ENCODE measurements around the gene TUFM.
A peak's percentile ranks its signal among the peaks of the same experiment; 100 is the strongest.
"Not testable (repeated sequence)": the region's sequence is repeated elsewhere in the genome, so short reads cannot be mapped to it uniquely, and the experiment has no call there.

Gene TUFM

DNA sequence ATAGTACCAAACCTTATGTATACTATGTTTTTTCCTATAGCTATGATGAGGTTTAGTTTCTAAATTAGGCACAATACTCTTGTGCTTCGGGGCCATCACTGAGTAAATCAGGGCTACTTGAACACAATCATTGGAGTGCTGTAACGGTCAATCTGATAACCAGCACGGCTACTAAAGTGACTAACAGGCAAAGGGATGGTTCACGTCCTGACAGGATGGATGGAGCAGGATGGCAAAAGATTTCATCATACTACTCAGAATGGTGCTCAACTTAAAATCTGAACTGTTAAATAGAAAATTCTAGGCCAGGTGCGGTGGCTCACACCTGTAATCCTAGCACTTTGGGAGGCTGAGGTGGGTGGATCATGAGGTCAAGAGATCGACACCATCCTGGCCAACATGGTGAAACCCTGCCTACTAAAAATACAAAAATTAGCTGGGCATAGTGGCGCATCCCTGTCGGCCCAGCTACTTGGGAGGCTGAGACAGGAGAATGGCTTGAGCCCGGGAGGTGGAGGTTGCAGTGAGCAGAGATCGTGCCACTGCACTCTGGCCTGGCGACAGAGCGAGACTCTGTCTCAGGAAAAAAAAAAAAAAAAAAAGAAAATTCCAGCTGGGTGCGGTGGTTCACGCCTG, 7.0 kb downstream of the TUFM start:
- DNase-seq (ENCODE audit: low read depth in 2 of 2), result no peak

DNA sequence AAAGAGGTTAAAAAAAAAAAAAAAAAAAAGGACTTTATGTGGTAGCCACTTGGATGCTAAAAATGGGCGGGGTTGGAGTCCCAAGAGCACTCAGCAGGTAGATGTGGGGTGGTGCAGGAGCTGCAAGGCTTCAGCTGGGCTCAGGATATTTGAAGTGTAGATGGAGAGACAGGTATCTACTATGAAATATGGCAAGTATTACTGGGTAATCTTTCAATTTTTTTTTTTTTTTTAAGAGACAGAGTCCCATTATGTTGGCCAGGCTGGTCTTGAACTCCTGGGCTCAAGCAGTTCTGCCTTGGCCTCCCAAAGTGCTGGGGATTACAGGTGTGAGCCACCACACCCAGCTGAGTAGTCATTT, 7.6 kb downstream of the TUFM start:
- no peak for DNase-seq (ENCODE audit: low read depth in 2 of 2)

DNA sequence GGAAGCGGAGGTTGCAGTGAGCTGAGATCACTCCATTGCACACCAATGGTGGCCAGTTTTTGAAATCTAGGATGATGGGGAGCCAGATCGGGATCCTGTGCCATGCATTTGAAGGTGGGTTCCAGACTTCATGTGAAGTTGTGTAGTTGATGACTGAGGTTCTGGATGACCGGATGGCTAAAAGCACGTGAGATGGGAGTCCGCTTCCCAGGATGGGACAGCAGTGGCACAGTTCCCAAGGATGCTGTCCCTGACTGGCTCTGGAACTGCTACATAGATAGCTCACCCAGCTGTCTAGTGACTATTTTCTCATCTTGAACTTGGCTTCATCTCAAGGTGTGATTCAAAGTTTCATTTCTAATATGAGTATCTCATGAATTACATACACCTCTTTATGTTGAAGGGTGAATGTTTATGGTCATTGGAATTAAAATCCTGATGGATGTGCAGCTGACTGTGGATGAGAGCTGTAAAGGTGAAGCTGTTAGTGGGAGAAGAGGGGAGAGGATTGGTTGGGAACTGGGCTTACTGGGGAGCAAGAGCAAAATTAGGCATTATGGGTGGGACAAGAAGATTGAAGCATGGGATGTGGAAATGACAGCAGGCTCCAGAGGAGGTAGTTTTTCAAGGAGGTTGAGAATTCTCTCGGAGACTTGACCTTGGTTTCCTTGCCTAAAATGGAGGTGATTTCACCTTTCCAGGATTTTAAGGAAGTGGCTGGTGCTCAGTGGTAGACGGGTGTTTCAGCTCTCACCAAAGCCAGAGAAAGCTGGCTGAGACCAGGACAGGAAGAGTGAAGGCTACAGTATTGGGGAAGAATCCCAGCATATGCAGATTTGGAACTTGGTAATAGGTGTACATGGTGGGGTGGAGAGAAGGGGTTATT, 8.2 kb downstream of the TUFM start:
- no peak for DNase-seq (ENCODE audit: low read depth in 2 of 2)

GRCh38 chr16:28836761-28837064, 9.4 kb downstream of the TUFM start:
- DNase-seq (ENCODE audit: low read depth in 2 of 2), result no peak

DNA sequence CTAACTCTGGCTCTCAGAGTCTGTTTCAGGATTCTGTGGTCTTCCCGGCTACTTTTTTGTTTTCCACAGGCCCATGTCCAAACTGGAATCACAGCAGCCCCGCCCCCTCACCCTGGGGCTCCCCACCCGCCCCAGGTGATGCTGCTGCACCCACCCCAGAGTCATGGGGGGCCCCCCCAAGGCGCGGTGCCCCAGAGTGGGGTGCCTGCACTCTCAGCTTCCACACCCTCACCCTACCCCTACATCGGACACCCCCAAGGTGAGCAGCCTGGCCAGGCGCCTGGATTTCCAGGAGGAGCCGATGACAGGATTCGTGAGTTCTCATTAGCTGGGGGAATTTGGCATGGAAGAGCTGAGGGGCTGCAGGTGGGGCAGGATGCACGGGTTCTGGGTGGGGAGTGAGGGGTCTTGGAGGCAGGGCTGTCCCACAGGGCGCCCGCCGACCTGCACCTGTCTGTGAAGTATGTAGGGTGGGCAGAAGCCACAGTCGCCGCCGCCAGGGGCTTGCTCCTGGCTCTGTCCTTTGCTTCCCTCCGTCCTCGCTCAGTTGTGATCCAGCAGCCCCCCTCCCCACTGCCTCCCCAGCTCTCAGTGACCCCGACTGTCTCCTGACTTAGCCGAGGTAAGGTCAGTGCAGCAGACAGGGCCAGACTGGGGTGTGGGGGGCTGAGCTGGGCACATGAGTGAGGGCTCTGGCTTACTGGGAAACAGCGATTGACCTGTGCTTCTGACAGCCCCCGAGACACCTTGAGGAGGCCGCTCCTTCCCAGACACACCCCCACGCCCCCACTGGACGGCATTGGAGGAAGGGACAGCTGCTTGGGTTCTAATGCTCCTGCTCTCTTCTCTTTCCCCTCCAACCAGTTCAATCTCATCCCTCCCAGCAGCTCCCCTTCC, 10.0 kb downstream of the TUFM start:
- DNase-seq (ENCODE audit: low read depth in 2 of 2), result no peak

DNA sequence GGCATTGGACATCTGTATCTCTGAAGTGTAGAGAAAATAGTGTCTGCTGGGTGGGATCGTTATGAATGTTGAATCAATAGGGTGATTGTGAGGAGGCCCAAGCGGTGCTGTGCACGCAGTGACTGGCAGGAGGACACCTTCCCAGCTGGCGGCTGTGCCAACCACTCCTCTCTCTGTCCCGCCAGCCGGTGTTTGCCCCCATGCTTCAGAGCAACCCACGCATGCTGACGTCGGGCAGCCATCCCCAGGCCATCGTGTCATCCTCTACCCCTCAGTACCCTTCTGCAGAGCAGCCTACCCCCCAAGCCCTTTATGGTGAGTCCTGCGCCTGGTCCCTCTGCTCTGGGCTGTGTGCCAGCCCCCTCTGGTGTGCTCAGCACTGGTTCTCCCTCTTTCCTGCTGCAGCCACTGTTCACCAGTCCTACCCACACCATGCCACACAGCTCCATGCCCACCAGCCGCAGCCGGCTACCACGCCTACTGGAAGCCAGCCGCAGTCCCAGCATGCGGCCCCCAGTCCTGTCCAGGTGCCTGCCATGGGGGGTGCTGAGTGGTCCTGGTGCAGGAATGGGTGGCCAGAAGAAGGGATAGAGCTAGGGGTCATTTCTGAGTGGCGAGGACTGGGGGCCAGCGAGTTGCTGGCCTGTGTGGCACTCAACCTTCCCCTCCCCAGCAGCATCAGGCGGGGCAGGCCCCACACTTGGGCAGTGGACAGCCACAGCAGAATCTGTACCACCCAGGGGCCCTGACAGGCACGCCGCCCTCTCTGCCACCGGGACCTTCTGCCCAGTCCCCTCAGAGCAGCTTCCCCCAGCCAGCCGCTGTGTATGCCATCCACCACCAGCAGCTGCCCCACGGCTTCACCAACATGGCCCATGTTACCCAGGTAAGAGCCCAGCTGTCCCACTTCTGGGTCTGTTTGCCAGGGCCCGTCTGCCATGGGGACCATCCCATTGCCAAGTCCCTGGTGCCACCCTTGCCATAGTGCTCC, 11.0 kb downstream of the TUFM start:
- no peak for DNase-seq (ENCODE audit: low read depth in 2 of 2)

DNA sequence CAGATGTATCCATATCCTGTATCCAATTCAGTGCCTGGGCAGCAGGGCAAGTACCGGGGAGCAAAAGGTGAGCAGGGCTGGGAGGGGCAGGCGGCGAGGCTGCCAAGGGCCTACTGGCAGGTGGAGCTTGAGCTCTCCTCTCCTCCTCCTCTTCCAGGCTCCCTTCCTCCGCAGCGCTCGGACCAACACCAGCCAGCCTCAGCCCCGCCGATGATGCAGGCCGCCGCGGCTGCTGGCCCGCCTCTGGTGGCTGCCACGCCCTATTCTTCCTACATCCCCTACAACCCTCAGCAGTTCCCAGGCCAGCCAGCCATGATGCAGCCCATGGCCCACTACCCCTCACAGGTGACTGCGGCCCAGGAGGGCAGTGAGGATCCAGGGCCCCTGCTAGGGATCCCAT, 11.8 kb downstream of the TUFM start:
- no peak for DNase-seq (ENCODE audit: low read depth in 2 of 2)

GRCh38 chr16:28830531-28830930, 15.6 kb downstream of the TUFM start:
- no peak for DNase-seq (ENCODE audit: low read depth in 2 of 2)

GRCh38 chr16:28829747-28830146, 16.4 kb downstream of the TUFM start:
- no peak for DNase-seq (ENCODE audit: low read depth in 2 of 2)

DNA sequence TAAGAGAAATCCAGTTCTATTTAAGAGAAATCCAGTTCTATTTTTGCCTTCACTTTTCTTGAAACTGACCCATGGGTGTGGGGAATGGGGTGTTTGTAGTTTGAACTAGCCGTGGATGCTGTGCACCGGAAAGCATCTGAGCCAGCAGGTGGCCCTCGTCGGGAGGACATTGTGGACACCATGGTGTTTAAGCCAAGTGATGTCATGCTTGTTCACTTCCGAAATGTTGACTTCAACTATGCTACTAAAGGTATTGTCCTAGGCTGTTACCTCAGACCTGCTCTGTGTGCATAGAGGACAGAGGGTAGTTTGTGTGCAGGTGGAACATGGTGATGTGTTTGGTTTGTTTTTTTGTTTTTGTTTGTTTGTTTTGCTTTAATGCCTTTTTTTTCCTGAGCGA, 20.0 kb downstream of the TUFM start:
- DNase-seq (ENCODE audit: low read depth in 2 of 2), result no peak

DNA sequence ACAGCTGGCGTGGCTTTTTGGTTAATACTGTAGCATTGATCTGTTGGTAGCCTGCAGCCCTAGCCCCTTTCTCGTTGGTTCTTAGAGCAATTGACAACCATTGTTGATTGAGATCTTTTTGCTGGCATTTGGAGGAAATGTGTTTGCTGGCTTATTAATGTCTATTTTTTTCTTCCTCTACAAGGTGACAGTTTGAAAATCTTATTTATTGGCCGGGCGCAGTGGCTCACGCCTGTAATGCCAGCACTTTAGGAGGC, 21.5 kb downstream of the TUFM start:
- no peak for DNase-seq (ENCODE audit: low read depth in 2 of 2)

DNA sequence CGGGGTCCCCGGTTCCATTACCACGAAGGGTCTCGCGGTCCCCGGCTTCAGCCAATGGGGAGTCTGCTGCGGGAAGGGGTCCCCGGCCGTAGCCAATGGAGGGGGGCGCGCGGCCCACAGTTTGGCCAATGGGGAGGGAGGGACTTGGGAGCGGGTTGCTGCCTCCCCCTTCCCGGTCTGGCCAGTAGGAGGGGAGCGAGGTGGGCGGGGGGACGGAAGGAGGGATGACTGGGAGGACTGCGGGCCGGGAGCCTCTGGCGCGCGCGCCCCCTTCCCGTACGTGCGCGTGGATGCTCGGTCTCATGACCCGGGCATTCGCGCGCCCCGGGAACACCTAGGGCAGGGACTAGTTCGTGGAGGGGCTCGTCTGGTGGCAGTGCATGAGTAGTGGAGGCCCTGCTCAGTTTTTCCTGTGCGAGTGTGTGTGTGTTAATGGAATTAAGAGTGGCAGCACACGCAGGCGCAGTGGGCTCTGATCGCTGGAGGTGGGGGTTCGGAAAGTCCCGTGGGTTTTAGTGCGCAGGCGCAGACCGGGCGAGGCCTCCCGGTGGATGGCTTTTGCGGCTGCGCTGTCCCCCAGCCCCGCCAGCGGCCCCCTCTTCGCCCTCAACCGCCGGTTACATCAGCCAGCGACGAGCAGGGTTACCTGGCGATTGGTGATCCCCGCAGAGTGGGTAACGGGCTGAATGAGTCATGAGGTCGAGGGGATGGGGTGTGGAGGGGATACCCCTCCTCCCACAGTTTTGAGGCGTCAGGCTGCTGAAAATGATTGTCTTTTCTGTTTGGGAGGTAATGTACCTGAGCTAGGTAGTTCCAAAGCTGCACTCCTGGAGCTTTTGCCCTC, 22.1 kb downstream of the TUFM start:
- peak; percentile 96 for DNase-seq (ENCODE audit: low read depth in 2 of 2)

DNA sequence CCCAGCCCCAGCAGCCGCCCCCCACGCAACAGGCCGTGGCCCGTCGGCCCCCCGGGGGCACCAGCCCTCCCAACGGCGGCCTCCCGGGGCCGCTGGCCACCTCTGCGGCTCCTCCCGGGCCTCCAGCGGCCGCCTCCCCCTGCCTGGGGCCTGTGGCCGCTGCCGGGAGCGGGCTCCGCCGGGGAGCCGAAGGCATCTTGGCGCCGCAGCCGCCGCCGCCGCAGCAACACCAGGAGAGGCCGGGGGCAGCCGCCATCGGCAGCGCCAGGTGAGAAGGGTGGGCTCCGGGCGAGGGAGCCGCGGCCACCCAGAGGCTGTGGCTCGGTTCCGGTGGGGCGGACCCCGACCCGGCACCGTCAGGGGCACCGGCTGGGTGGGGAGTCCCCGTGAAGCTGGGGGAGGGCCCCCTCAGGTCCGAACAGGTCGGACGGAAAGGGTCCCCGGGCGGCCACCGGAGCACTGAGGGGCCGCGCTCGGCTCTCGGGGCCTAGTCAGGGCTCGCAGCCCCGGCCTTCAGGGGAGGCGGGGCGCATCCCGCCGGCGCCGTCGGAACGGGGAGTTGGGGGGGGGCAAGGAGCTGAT, 22.8 kb downstream of the TUFM start:
- no peak for DNase-seq (ENCODE audit: low read depth in 2 of 2)

DNA sequence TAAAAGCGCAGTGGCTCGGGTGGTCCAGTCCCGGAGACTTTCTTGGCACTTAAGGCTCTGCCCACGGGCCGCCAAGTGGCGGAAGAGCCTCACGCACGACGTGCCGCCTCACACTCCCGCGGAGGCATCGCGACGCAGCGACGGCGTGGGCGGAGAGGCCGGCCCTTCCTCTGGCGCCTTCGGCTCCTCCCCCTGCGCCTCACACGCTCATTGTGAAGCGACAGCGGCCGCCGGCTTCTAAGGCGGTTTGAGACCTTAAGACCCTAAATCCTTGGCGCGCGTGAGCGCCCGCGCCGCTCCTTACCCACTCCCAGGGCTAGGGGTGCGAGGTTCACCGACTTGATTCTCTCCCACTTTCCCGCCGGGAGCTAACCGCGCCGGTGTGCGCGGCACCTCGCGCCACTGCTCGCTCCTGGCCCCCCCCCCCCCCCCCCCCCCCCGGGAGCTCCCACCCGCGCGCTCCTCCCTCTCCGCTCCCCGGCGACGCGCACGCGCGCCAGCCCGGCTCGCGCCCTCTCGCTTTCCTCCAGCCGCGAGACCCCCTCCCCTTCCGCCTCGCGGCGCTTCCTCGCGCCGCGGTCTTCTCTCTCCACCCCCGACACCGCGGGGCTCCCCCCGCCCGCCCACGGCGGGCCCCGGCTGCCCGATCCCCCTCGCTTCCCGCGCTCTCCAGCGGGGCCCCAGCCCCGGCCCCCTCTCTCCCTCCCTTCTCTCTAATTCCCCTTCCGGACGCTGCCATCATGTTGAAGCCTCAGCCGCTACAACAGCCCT, 23.4 kb downstream of the TUFM start, which contains the start of gene ATXN2L:
ATXN2L (plus strand) TSS at position 480 of the 771 bp plus-strand sequence; CDS start at position 741, 261 bp downstream.
- DNase-seq (ENCODE audit: low read depth in 2 of 2), result peak; percentile 92 to 93

DNA sequence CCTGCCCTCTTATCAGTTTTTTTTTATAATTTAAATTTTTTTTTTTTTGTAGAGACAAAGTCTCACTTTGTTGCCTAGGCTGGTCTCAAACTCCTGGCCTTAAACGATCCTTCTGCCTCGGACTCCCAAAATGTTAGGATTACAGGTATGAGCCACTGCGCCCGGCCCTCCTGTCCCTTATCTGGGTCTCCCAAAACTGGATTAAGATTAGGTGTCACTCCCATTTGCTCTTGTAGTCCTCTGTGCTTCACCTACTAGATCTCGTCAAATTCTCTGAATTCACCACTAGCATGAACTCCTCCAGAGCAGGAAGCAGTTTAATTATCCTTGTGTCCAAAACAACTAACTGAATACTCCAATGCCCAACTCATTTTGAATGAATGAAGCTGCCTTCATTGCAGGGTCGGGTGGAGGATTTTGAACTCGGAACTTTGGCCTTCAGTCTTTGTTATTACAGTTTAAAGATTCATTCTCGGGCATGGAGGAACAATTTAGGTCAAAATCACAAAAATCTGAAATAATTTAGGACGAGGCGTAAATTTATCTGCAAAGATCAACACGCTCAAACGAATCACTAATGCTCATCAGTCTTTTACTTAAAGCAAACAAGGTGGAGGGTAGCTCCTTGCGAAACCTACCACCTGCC, 24.2 kb downstream of the TUFM start:
- DNase-seq (ENCODE audit: low read depth in 2 of 2), result no peak

- DNase-seq (ENCODE audit: low read depth in 2 of 2), result not testable (repeated sequence)
Observed at GRCh38 chr16:28820546-28820945, 25.6 kb downstream of the TUFM start.

GRCh38 chr16:28820016-28820415, 26.1 kb downstream of the TUFM start:
- DNase-seq (ENCODE audit: low read depth in 2 of 2), result no peak

- not testable (repeated sequence) for DNase-seq (ENCODE audit: low read depth in 2 of 2)
Observed at GRCh38 chr16:28807445-28808120, 38.6 kb downstream of the TUFM start.
